ENCODE measurements around the gene MAGEA3.

GRCh38 chrX:152656890-152657289 is 41.7 kb upstream of the MAGEA3 start:
- TF ChIP-seq EZH2 (IDR thresholded peaks at IDR 0.05), result no peak
- TF ChIP-seq POLR2AphosphoS5 (IDR thresholded peaks at IDR 0.05; ENCODE audit: borderline replicate concordance, low read depth, low read length), result no peak

All from SK-N-MC (cell line).